A673 (cell line): Measurements from ENCODE around the gene RAD51AP2. TPM values are rescaled to one million over a fixed set of nuclear protein-coding genes. Genes with fewer than 3 reads are reported as not detected.

Source experiments
- BruUV-seq: library from RNA; stranded (reverse); fragments of 400-500 nt; replicated peaks from 2 replicates; lab custom pipeline; 2021; lab: Mats Ljungman, UMichigan
- CTCF ChIA-PET: fragments of 300-600 bp; sonication (Branson Sonifier 250); formaldehyde crosslinking; loops from one replicate; lab custom pipeline; 2022; ENCODE audit warnings: antibody characterized with exemption; lab: Charles Lee
- POLR2A ChIA-PET: fragments of 300-600 bp; sonication (Branson Sonifier 250); formaldehyde crosslinking; loops from one replicate; lab custom pipeline; 2022; ENCODE audit warnings: antibody characterized with exemption; ENCODE audit not compliant: low non-redundant PET; lab: Charles Lee
- DNase-seq: peaks from one replicate; pipeline ENCODE4 v3.0.0-alpha.2; 2015; ENCODE audit warnings: low spot score
- H3K27ac ChIP-seq: fragments of 200-600 bp; sonication (generic); 2 replicates; pipeline ENCODE4 v1.5.1; 2016; ENCODE audit warnings: mixed run types, low read depth, mild to moderate bottlenecking, mixed read lengths, antibody characterized with exemption, low read length; ENCODE audit not compliant: poor library complexity, severe bottlenecking
- H3K27me3 ChIP-seq: fragments of 200-600 bp; sonication (generic); replicated peaks from 2 replicates; pipeline ENCODE4 v1.6.1; 2017; ENCODE audit warnings: mixed run types, low read depth, mild to moderate bottlenecking, mixed read lengths, antibody characterized with exemption, low read length; ENCODE audit not compliant: insufficient read depth, poor library complexity
- H3K36me3 ChIP-seq: fragments of 200-600 bp; sonication (generic); 2 replicates; pipeline ENCODE4 v1.6.1; 2016; ENCODE audit warnings: mixed run types, mild to moderate bottlenecking, mixed read lengths, antibody characterized with exemption, low read length; ENCODE audit not compliant: insufficient read depth, poor library complexity, severe bottlenecking
- H3K4me1 ChIP-seq: fragments of 200-600 bp; sonication (generic); 2 replicates; pipeline ENCODE4 v1.6.1; 2017; ENCODE audit warnings: mixed run types, mild to moderate bottlenecking, mixed read lengths, antibody characterized with exemption, low read length; ENCODE audit not compliant: insufficient read depth, poor library complexity, severe bottlenecking
- H3K4me3 ChIP-seq: fragments of 200-600 bp; sonication (generic); 2 replicates; pipeline ENCODE4 v1.5.1; 2016; ENCODE audit warnings: low read depth, mixed run types, mild to moderate bottlenecking, mixed read lengths, low read length; ENCODE audit not compliant: poor library complexity, severe bottlenecking
- H3K9me3 ChIP-seq: fragments of 200-600 bp; sonication (generic); 2 replicates; pipeline ENCODE4 v1.6.1; 2016; ENCODE audit warnings: mixed run types, low read depth, mild to moderate bottlenecking, mixed read lengths, antibody characterized with exemption, low read length; ENCODE audit not compliant: poor library complexity, severe bottlenecking
- CTCF ChIP-seq: fragments of 300-800, 200-600 bp; sonication (generic); conservative IDR thresholded peaks from 2 replicates; pipeline ENCODE4 v1.5.1; 2017; ENCODE audit warnings: low read depth, mild to moderate bottlenecking, antibody characterized with exemption, low read length, moderate library complexity, mixed read lengths
- EZH2 ChIP-seq: fragments of 200-600 bp; sonication (generic); IDR thresholded peaks from 2 replicates; pipeline ENCODE4 v1.6.1; 2017; ENCODE audit warnings: borderline replicate concordance, low read depth, mild to moderate bottlenecking, mixed read lengths, antibody characterized with exemption, low read length; ENCODE audit not compliant: poor library complexity, severe bottlenecking
- intact Hi-C: fragments of 100-400 bp; cut with micrococcal nuclease; formaldehyde crosslinking; loops from one replicate; pipeline ENCODE4 v1.10.0; 2022; ENCODE audit not compliant: unreplicated experiment
- total RNA-seq: library from RNA; stranded (reverse); gene quantifications from 2 replicates; pipeline ENCODE4 v1.2.3, GENCODE V29; 2021

The RAD51AP2 gene
- total RNA-seq, 1 experiment from 2014 or later, result 0.13 TPM

- CTCF ChIA-PET, result interaction anchor here (0.8 kb wide), 1 partner anchor 106 kb away, joined by 4 read pairs; no protein-coding TSS in a partner anchor
- peak overlapping the region; percentile 69 for H3K27ac ChIP-seq
These were observed 21.4 kb upstream of the RAD51AP2 start for GRCh38 chr2:17539611-17540092.

GRCh38 chr2:17538844-17539554, 20.8 kb upstream of the RAD51AP2 start:
- peak overlapping the region; percentile 29 for H3K27ac ChIP-seq
- ChIA-PET POLR2A (no interaction called here), CTCF (interaction anchor here (1.1 kb wide), 1 partner anchor 132 kb away, joined by 8 read pairs; no protein-coding TSS in a partner anchor)

More at GRCh38 chr2:17539611-17540092, 21.4 kb upstream of the RAD51AP2 start:
- peaks cover 10% of the 10 kb centered on the region for H3K4me1 ChIP-seq
- TF ChIP-seq CTCF, result no peak
- no peak for TF ChIP-seq EZH2
- H3K27me3 ChIP-seq, result no peaks in the 10 kb centered on the region
- BruUV-seq, result no TSS peak
- peak; percentile 76 for DNase-seq
- H3K4me3 ChIP-seq, result peak overlapping the region; percentile 64
- POLR2A ChIA-PET, result no interaction called here
- H3K9me3 ChIP-seq, result no peaks in the 10 kb centered on the region
- intact Hi-C loops, result loop anchor here (5.0 kb wide), 2 partner anchors 67 to 83 kb away; no protein-coding TSS in a partner anchor
- H3K36me3 ChIP-seq, result no peaks in the 10 kb centered on the region

More at GRCh38 chr2:17538844-17539554, 20.8 kb upstream of the RAD51AP2 start:
- no peaks in the 10 kb centered on the region for H3K27me3 ChIP-seq
- no peak for TF ChIP-seq EZH2
- 0 out of 2 replicates have a peak, but pooled peaks have one; percentile 10 for TF ChIP-seq CTCF
- H3K4me3 ChIP-seq, result peak overlapping the region; percentile 64
- no peaks in the 10 kb centered on the region for H3K36me3 ChIP-seq
- peak; percentile 93 for DNase-seq
- no peaks in the 10 kb centered on the region for H3K9me3 ChIP-seq
- intact Hi-C loops, result loop anchor here (5.0 kb wide), 1 partner anchor 67 kb away; no protein-coding TSS in a partner anchor
- peaks cover 3% of the 10 kb centered on the region for H3K4me1 ChIP-seq
- BruUV-seq, result no TSS peak
